Activated CD4-positive, alpha-beta T cell treated with anti-CD3 and anti-CD28 coated beads, Interleukin-2, amount 10 ng/mL, durations not matched to agents 7 days and 5 days (primary cell): Measurements from ENCODE around the gene SSTR3. TPM values are rescaled to one million over a fixed set of nuclear protein-coding genes. Genes with fewer than 3 reads are reported as not detected.

Experiments
- CTCF ChIA-PET: fragments of 350-600 bp; sonication (Branson Sonifier 250); formaldehyde crosslinking; loops from one replicate; lab custom pipeline; 2021; ENCODE audit warnings: antibody characterized with exemption; lab: Charles Lee
- POLR2A ChIA-PET: fragments of 350-600 bp; sonication (Branson Sonifier 250); formaldehyde crosslinking; loops from one replicate; lab custom pipeline; 2021; ENCODE audit warnings: antibody characterized with exemption; lab: Charles Lee
- DNase-seq: peaks from one replicate; pipeline ENCODE4 v3.0.0-alpha.2; 2020
- H3K27ac Mint-ChIP-seq: one replicate; pipeline ENCODE4 v1.8.0; 2021; ENCODE audit warnings: mild to moderate bottlenecking, moderate library complexity, mixed read lengths
- H3K27me3 Mint-ChIP-seq: one replicate; pipeline ENCODE4 v1.8.0; 2021; ENCODE audit warnings: mixed read lengths
- H3K36me3 Mint-ChIP-seq: one replicate; pipeline ENCODE4 v1.8.0; 2021; ENCODE audit warnings: low read depth, mixed read lengths
- H3K4me1 Mint-ChIP-seq: one replicate; pipeline ENCODE4 v1.8.0; 2021; ENCODE audit warnings: mixed read lengths
- H3K4me3 Mint-ChIP-seq: one replicate; pipeline ENCODE4 v1.8.0; 2021; ENCODE audit warnings: mild to moderate bottlenecking, moderate library complexity, mixed read lengths
- H3K9me3 Mint-ChIP-seq: one replicate; pipeline ENCODE4 v1.8.0; 2021; ENCODE audit warnings: mixed read lengths
- total RNA-seq, 2 experiments: library from RNA; stranded (reverse); gene quantifications; one replicate each; pipeline ENCODE4 v1.2.3, GENCODE V29; 2021

The SSTR3 gene
- total RNA-seq, 2 experiments from 2014 or later: 10.1 to 10.2 TPM

GRCh38 chr22:37169947-37170688, 42.2 kb downstream of the SSTR3 start:
- H3K4me3 Mint-ChIP-seq: no peak overlapping the region
- DNase-seq: no peak
- peaks cover 5% of the 10 kb centered on the region for H3K27me3 Mint-ChIP-seq
- peaks cover 58% of the 10 kb centered on the region for H3K4me1 Mint-ChIP-seq
- H3K9me3 Mint-ChIP-seq: no peaks in the 10 kb centered on the region
- H3K36me3 Mint-ChIP-seq: no peaks in the 10 kb centered on the region
- ChIA-PET CTCF (interaction anchor here (1.2 to 1.5 kb wide), 3 partner anchors 14 to 28 kb away, joined by 3 to 5 read pairs (median 3); no protein-coding TSS in a partner anchor), POLR2A (interaction anchor here (0.7 kb wide), 1 partner anchor 28 kb away, joined by 3 read pairs; no protein-coding TSS in a partner anchor)
- H3K27ac Mint-ChIP-seq: no peak overlapping the region

GRCh38 chr22:37169406-37169805, 42.9 kb downstream of the SSTR3 start:
- Mint-ChIP-seq H3K4me3 (no peak overlapping the region), H3K4me1 (peaks cover 65% of the 10 kb centered on the region), H3K9me3 (no peaks in the 10 kb centered on the region), H3K36me3 (no peaks in the 10 kb centered on the region), H3K27ac (peak overlapping the region; percentile 44), H3K27me3 (no peaks in the 10 kb centered on the region)
- ChIA-PET POLR2A (no interaction called here), CTCF (no interaction called here)
- no peak for DNase-seq

GRCh38 chr22:37167981-37168647, 44.2 kb downstream of the SSTR3 start:
- H3K4me1 Mint-ChIP-seq: peaks cover 78% of the 10 kb centered on the region

GRCh38 chr22:37167176-37167980, 44.9 kb downstream of the SSTR3 start:
- Mint-ChIP-seq H3K36me3 (peaks cover under 1% of the 10 kb centered on the region), H3K27me3 (no peaks in the 10 kb centered on the region), H3K4me1 (peaks cover 85% of the 10 kb centered on the region), H3K27ac (peak overlapping the region; percentile 71), H3K4me3 (peak overlapping the region; percentile 6), H3K9me3 (no peaks in the 10 kb centered on the region)
- no peak for DNase-seq
- ChIA-PET CTCF (interaction anchor here (1.0 to 2.9 kb wide), 9 partner anchors 8 to 311 kb away, joined by 3 to 16 read pairs (median 4); no protein-coding TSS in a partner anchor), POLR2A (interaction anchor here (0.5 kb wide), 1 partner anchor 25 kb away, joined by 3 read pairs; no protein-coding TSS in a partner anchor)

More at GRCh38 chr22:37167981-37168647, 44.2 kb downstream of the SSTR3 start:
- Mint-ChIP-seq H3K9me3 (no peaks in the 10 kb centered on the region), H3K36me3 (no peaks in the 10 kb centered on the region), H3K27me3 (no peaks in the 10 kb centered on the region), H3K27ac (peak overlapping the region; percentile 44), H3K4me3 (peak overlapping the region; percentile 6)
- CTCF ChIA-PET: interaction anchor here (1.0 to 1.3 kb wide), 4 partner anchors 12 to 45 kb away, joined by 3 to 5 read pairs (median 4); no protein-coding TSS in a partner anchor
- POLR2A ChIA-PET: no interaction called here
- no peak for DNase-seq

GRCh38 chr22:37166675-37167066, 45.6 kb downstream of the SSTR3 start:
- Mint-ChIP-seq H3K27me3 (no peaks in the 10 kb centered on the region), H3K4me3 (peak overlapping the region; percentile 31), H3K9me3 (no peaks in the 10 kb centered on the region), H3K4me1 (peaks cover 91% of the 10 kb centered on the region), H3K36me3 (peaks cover 6% of the 10 kb centered on the region), H3K27ac (peak overlapping the region; percentile 84)
- peak; percentile 84 for DNase-seq
- POLR2A ChIA-PET: interaction anchor here (0.5 to 0.7 kb wide), 3 partner anchors 26 to 44 kb away, joined by 3 to 4 read pairs (median 3); no protein-coding TSS in a partner anchor
- CTCF ChIA-PET: interaction anchor here (1.0 to 2.9 kb wide), 10 partner anchors 9 to 311 kb away, joined by 3 to 16 read pairs (median 4); no protein-coding TSS in a partner anchor

GRCh38 chr22:37165940-37166674, 46.2 kb downstream of the SSTR3 start:
- peaks cover 3% of the 10 kb centered on the region for H3K9me3 Mint-ChIP-seq
- peak overlapping the region; percentile 84 for H3K27ac Mint-ChIP-seq
- peak; percentile 35 for DNase-seq
- peak overlapping the region; percentile 31 for H3K4me3 Mint-ChIP-seq
- H3K36me3 Mint-ChIP-seq: peaks cover 6% of the 10 kb centered on the region
- H3K4me1 Mint-ChIP-seq: peaks cover 94% of the 10 kb centered on the region
- CTCF ChIA-PET: interaction anchor here (0.7 to 2.9 kb wide), 12 partner anchors 10 to 310 kb away, joined by 3 to 20 read pairs (median 4); partner anchors contain the start of genes C1QTNF6 and IL2RB
- POLR2A ChIA-PET: interaction anchor here (0.6 to 0.7 kb wide), 2 partner anchors 31 to 44 kb away, joined by 3 to 4 read pairs; no protein-coding TSS in a partner anchor
- H3K27me3 Mint-ChIP-seq: no peaks in the 10 kb centered on the region

GRCh38 chr22:37165066-37165465, 47.2 kb downstream of the SSTR3 start:
- CTCF ChIA-PET: interaction anchor here (0.5 to 2.9 kb wide), 8 partner anchors 9 to 339 kb away, joined by 3 to 20 read pairs (median 4); partner anchors contain the start of genes C1QTNF6 and IL2RB
- Mint-ChIP-seq H3K27ac (peak overlapping the region; percentile 93), H3K4me1 (peaks cover 96% of the 10 kb centered on the region), H3K36me3 (peaks cover 10% of the 10 kb centered on the region), H3K9me3 (peaks cover 4% of the 10 kb centered on the region), H3K27me3 (no peaks in the 10 kb centered on the region), H3K4me3 (no peak overlapping the region)
- POLR2A ChIA-PET: no interaction called here
- no peak for DNase-seq

- ChIA-PET CTCF (interaction anchor here (0.5 to 5.1 kb wide), 7 partner anchors 8 to 338 kb away, joined by 3 to 63 read pairs (median 16); partner anchors contain the start of gene IL2RB), POLR2A (no interaction called here)
- peaks cover 4% of the 10 kb centered on the region for H3K9me3 Mint-ChIP-seq
- H3K27ac Mint-ChIP-seq: peak overlapping the region; percentile 93
- H3K4me3 Mint-ChIP-seq: no peak overlapping the region
- peaks cover 94% of the 10 kb centered on the region for H3K4me1 Mint-ChIP-seq
- no peaks in the 10 kb centered on the region for H3K27me3 Mint-ChIP-seq
- no peak for DNase-seq
- peaks cover 10% of the 10 kb centered on the region for H3K36me3 Mint-ChIP-seq
Measured at GRCh38 chr22:37164505-37164887, 47.8 kb downstream of the SSTR3 start.

- peak overlapping the region; percentile 93 for H3K27ac Mint-ChIP-seq
- H3K36me3 Mint-ChIP-seq: peaks cover 10% of the 10 kb centered on the region
- peaks cover 94% of the 10 kb centered on the region for H3K4me1 Mint-ChIP-seq
- H3K9me3 Mint-ChIP-seq: peaks cover 4% of the 10 kb centered on the region
- CTCF ChIA-PET: interaction anchor here (0.8 to 5.1 kb wide), 12 partner anchors 8 to 118 kb away, joined by 3 to 63 read pairs (median 4); partner anchors contain the start of gene IL2RB
- DNase-seq: peak; percentile 38
- H3K4me3 Mint-ChIP-seq: peak overlapping the region; percentile 24
- POLR2A ChIA-PET: interaction anchor here (1.0 to 4.3 kb wide), 3 partner anchors 15 to 44 kb away, joined by 3 to 30 read pairs (median 5); partner anchors contain the start of gene IL2RB
- no peaks in the 10 kb centered on the region for H3K27me3 Mint-ChIP-seq
Measured at GRCh38 chr22:37163575-37164504, 48.4 kb downstream of the SSTR3 start.

- DNase-seq: no peak
- Mint-ChIP-seq H3K27ac (peak overlapping the region; percentile 93), H3K36me3 (peaks cover 10% of the 10 kb centered on the region), H3K27me3 (no peaks in the 10 kb centered on the region), H3K9me3 (peaks cover 4% of the 10 kb centered on the region), H3K4me1 (peaks cover 91% of the 10 kb centered on the region), H3K4me3 (peak overlapping the region; percentile 10)
- ChIA-PET CTCF (interaction anchor here (0.5 to 5.1 kb wide), 14 partner anchors 8 to 410 kb away, joined by 3 to 63 read pairs (median 4); partner anchors contain the start of gene IL2RB), POLR2A (interaction anchor here (1.0 to 4.3 kb wide), 3 partner anchors 14 to 44 kb away, joined by 3 to 30 read pairs (median 5); partner anchors contain the start of gene IL2RB)
Measured at GRCh38 chr22:37163096-37163489, 49.2 kb downstream of the SSTR3 start.
